ENCODE measurements around the gene PRPF40B. TPM values are rescaled to one million over a fixed set of nuclear protein-coding genes. Genes with fewer than 3 reads are reported as not detected.

PRPF40B gene
- total and polyA plus RNA-seq, 2 of the 13 experiments (the other 11 are each of a cell fraction or from before 2014, with no cell fraction given): 5.0 to 7.8 TPM

- no peak for TF ChIP-seq JUNB (CRISPR knock-in tag; IDR thresholded peaks at IDR 0.05; ENCODE audit: borderline replicate concordance)
- peak; percentile 61; the same call in 1 of the 2 replicates for TF ChIP-seq ZNF891 (CRISPR knock-in tag; IDR thresholded peaks at IDR 0.05)
- peak; percentile 63; the same call in 1 of the 2 replicates for TF ChIP-seq KDM4B (CRISPR knock-in tag; IDR thresholded peaks at IDR 0.05)
- TF ChIP-seq ZNF205 (CRISPR knock-in tag; IDR thresholded peaks at IDR 0.05): no peak
- no peak for TF ChIP-seq HOXA9 (CRISPR knock-in tag; IDR thresholded peaks at IDR 0.05; ENCODE audit: borderline replicate concordance)
- no peak for TF ChIP-seq FIP1L1 (IDR thresholded peaks at IDR 0.05; ENCODE audit: borderline replicate concordance, insufficient read depth, low read depth, low read length)
- TF ChIP-seq TBX2 (CRISPR knock-in tag; IDR thresholded peaks at IDR 0.05; ENCODE audit: borderline replicate concordance): no peak
- TF ChIP-seq U2AF2 (IDR thresholded peaks at IDR 0.05; ENCODE audit: low read depth, low read length): no peak
- TF ChIP-seq STAT5B (CRISPR knock-in tag; IDR thresholded peaks at IDR 0.05): no peak
- TF ChIP-seq ZNF407 (CRISPR knock-in tag; IDR thresholded peaks at IDR 0.05; ENCODE audit: not compliant biosample characterization): no peak
- TF ChIP-seq, protein P1, sequence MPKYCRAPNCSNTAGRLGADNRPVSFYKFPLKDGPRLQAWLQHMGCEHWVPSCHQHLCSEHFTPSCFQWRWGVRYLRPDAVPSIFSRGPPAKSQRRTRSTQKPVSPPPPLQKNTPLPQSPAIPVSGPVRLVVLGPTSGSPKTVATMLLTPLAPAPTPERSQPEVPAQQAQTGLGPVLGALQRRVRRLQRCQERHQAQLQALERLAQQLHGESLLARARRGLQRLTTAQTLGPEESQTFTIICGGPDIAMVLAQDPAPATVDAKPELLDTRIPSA (CRISPR knock-in tag; IDR thresholded peaks at IDR 0.05; ENCODE audit: borderline replicate concordance): no peak
- no peak for TF ChIP-seq SUZ12 (IDR thresholded peaks at IDR 0.05; ENCODE audit: low read depth, low read length)
- no peak for TF ChIP-seq THRA (CRISPR knock-in tag; IDR thresholded peaks at IDR 0.05; ENCODE audit: borderline replicate concordance)
- TF ChIP-seq KDM5B (CRISPR knock-in tag; IDR thresholded peaks at IDR 0.05; ENCODE audit: borderline replicate concordance): 0 out of 2 replicates have a peak, but pooled peaks have one; percentile 40
- TF ChIP-seq, protein P2, sequence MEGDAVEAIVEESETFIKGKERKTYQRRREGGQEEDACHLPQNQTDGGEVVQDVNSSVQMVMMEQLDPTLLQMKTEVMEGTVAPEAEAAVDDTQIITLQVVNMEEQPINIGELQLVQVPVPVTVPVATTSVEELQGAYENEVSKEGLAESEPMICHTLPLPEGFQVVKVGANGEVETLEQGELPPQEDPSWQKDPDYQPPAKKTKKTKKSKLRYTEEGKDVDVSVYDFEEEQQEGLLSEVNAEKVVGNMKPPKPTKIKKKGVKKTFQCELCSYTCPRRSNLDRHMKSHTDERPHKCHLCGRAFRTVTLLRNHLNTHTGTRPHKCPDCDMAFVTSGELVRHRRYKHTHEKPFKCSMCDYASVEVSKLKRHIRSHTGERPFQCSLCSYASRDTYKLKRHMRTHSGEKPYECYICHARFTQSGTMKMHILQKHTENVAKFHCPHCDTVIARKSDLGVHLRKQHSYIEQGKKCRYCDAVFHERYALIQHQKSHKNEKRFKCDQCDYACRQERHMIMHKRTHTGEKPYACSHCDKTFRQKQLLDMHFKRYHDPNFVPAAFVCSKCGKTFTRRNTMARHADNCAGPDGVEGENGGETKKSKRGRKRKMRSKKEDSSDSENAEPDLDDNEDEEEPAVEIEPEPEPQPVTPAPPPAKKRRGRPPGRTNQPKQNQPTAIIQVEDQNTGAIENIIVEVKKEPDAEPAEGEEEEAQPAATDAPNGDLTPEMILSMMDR (CRISPR knock-in tag; IDR thresholded peaks at IDR 0.05): peak; percentile 96
Observed at GRCh38 chr12:49580572-49581535, 42.5 kb upstream of the PRPF40B start (continued).

All from HepG2 (cell line).